ENCODE results near the gene ERI3. TPM values are rescaled to one million over a fixed set of nuclear protein-coding genes. Genes with fewer than 3 reads are reported as not detected.

ERI3 gene
- total RNA-seq, 1 experiment from 2014 or later, result 74.7 TPM

- no peak for TF ChIP-seq ZNF121 (CRISPR knock-in tag; IDR thresholded peaks at IDR 0.05)
- TF ChIP-seq ATF1 (CRISPR knock-in tag; IDR thresholded peaks at IDR 0.05), result no peak
Measured at GRCh38 chr1:44246806-44247205, 108.3 kb downstream of the ERI3 start (continued).

GRCh38 chr1:44244986-44245385 is 110.1 kb downstream of the ERI3 start:
- POLR2A ChIA-PET, result no interaction called here
- no peaks in the 10 kb centered on the region for H3K27me3 Mint-ChIP-seq (ENCODE audit: low read depth)
- TF ChIP-seq E2F1 (CRISPR knock-in tag; IDR thresholded peaks at IDR 0.05) (no peak), ATF2 (CRISPR knock-in tag; IDR thresholded peaks at IDR 0.05; ENCODE audit: borderline replicate concordance, low read depth) (no peak), ZNF423 (CRISPR knock-in tag; IDR thresholded peaks at IDR 0.05) (no peak), NR3C1 (CRISPR knock-in tag; conservative IDR thresholded peaks at IDR 0.05; ENCODE audit: low read depth) (no peak), FOXP1 (CRISPR knock-in tag; IDR thresholded peaks at IDR 0.05; ENCODE audit: borderline replicate concordance) (no peak), EMX1 (CRISPR knock-in tag; IDR thresholded peaks at IDR 0.05) (no peak), CTCF (IDR thresholded peaks at IDR 0.05) (no peak), ZNF317 (CRISPR knock-in tag; IDR thresholded peaks at IDR 0.05; ENCODE audit: borderline replicate concordance, low read depth) (no peak), IRF2 (CRISPR knock-in tag; IDR thresholded peaks at IDR 0.05; ENCODE audit: borderline replicate concordance, low read depth) (no peak), ZNF281 (CRISPR knock-in tag; IDR thresholded peaks at IDR 0.05) (no peak), ARID4B (CRISPR knock-in tag; IDR thresholded peaks at IDR 0.05; ENCODE audit: borderline replicate concordance) (no peak), HMGXB4 (CRISPR knock-in tag; IDR thresholded peaks at IDR 0.05) (no peak), STAT6 (CRISPR knock-in tag; conservative IDR thresholded peaks at IDR 0.05; ENCODE audit: low read depth) (no peak), SMAD3 (CRISPR knock-in tag; IDR thresholded peaks at IDR 0.05; ENCODE audit: borderline replicate concordance) (no peak), MAX (CRISPR knock-in tag; IDR thresholded peaks at IDR 0.05) (no peak), SOX15 (CRISPR knock-in tag; IDR thresholded peaks at IDR 0.05) (no peak), NR2C2 (CRISPR knock-in tag; IDR thresholded peaks at IDR 0.05) (no peak), ZNF138 (CRISPR knock-in tag; conservative IDR thresholded peaks at IDR 0.05) (no peak)

More at GRCh38 chr1:44244986-44245385, 110.1 kb downstream of the ERI3 start:
- Mint-ChIP-seq H3K4me1 (peaks cover 31% of the 10 kb centered on the region), H3K27ac (no peak overlapping the region), H3K4me3 (no peak overlapping the region), H3K9me3 (no peaks in the 10 kb centered on the region), H3K36me3 (no peaks in the 10 kb centered on the region; the same call in 1 of the 2 replicates)
- DNase-seq (ENCODE audit: low spot score) (no peak), ATAC-seq (no peak)
- CTCF ChIA-PET, result no interaction called here

Measured in WTC11 (cell line).